ENCODE measurements around the gene NEDD9.

DNA sequence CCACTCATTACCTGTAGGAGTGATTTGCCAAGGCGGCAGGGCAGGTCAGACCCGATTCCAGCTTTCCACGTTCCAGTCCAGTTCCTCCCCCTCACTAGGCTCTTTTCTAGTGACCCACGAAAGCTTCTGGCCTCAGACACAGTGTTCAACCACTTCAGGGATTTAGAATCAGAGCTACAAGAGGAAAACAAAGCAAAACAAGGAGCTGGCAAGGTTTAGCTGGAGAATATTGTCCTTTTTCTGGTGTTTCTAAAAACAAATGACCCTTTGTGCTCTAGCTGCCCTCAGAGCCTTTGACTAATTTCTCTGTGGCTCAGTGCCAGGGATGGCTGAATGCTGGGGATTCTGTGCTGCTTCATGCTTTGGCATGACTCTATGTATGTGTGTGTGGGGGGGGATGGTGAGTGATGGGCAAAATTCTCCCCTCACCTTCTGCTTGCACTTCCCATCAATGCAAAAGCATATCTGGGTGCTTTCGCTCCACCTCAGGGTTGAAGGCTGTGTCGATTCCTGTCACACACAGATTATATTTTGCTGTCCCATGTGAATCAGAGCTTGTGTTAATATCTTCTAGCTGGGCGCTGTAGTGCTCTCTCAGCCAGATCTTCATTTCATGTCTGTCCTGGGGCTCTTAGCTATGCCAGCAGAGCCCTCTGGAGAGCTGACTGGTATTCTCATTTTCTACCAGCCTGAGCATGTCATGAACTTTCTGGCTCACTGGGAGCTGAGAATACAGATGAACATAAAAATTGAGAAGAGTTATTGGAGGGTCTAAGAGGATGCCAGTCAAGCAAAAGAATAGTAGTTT is 19.3 kb upstream of the NEDD9 start:
- TF ChIP-seq, protein P1, sequence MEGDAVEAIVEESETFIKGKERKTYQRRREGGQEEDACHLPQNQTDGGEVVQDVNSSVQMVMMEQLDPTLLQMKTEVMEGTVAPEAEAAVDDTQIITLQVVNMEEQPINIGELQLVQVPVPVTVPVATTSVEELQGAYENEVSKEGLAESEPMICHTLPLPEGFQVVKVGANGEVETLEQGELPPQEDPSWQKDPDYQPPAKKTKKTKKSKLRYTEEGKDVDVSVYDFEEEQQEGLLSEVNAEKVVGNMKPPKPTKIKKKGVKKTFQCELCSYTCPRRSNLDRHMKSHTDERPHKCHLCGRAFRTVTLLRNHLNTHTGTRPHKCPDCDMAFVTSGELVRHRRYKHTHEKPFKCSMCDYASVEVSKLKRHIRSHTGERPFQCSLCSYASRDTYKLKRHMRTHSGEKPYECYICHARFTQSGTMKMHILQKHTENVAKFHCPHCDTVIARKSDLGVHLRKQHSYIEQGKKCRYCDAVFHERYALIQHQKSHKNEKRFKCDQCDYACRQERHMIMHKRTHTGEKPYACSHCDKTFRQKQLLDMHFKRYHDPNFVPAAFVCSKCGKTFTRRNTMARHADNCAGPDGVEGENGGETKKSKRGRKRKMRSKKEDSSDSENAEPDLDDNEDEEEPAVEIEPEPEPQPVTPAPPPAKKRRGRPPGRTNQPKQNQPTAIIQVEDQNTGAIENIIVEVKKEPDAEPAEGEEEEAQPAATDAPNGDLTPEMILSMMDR (IDR thresholded peaks at IDR 0.05 in 4 of 5, conservative IDR thresholded peaks at IDR 0.05 in 1 of 5) = no peak
- no peak for TF ChIP-seq POLR2A (IDR thresholded peaks at IDR 0.05)

Measured in gastrocnemius medialis (tissue), 4 donors.